Choroid plexus epithelial cell (primary cell): Measurements from ENCODE around the gene VLDLR.
A peak's percentile ranks its signal among the peaks of the same experiment; 100 is the strongest.

Source experiments
- DNase-seq: peaks from one replicate; pipeline ENCODE4 v3.0.0-alpha.2; 2010; ENCODE audit warnings: low read depth
- H3K4me3 ChIP-seq: 2 replicates; pipeline ENCODE4 v1.5.1; 2011; ENCODE audit warnings: low read depth, mild to moderate bottlenecking, control low read depth, low read length, moderate library complexity
- CTCF ChIP-seq: conservative IDR thresholded peaks from 2 replicates; pipeline ENCODE4 v1.5.1; 2011; ENCODE audit warnings: low read depth, mild to moderate bottlenecking, control low read depth, inconsistent platforms, low read length, moderate library complexity

The VLDLR gene

GRCh38 chr9:2595973-2596372 is 25.6 kb upstream of the VLDLR start:
- no peak overlapping the region for H3K4me3 ChIP-seq
- TF ChIP-seq CTCF: no peak
- DNase-seq: no peak

- H3K4me3 ChIP-seq: no peak overlapping the region
- DNase-seq: no peak
- peak; percentile 11 for TF ChIP-seq CTCF
These were observed 24.1 kb upstream of the VLDLR start for GRCh38 chr9:2597483-2597882.

- no peak overlapping the region for H3K4me3 ChIP-seq
- no peak for DNase-seq
- TF ChIP-seq CTCF: no peak
These were observed 21.7 kb upstream of the VLDLR start for GRCh38 chr9:2599896-2600295.

DNA sequence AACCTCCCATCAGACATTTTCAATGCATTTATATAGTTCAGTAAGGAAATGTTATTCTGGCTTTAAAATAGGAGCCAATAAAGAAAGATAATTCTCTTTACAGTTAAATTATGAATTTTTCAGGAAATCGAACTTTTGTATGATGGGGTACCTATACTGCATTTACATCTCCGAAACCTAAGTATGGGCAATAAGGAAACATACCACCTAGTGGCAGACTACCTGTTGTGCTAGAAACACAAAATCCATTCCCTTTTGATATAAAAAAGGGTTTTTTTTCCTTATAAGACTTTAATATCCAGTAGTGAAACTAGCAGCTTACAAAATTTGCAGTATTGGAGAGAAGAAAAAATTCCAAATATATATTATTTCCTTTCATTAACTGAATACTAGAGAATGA is 21.3 kb upstream of the VLDLR start:
- no peak overlapping the region for H3K4me3 ChIP-seq
- no peak for DNase-seq
- TF ChIP-seq CTCF: no peak

- no peak for DNase-seq
- H3K4me3 ChIP-seq: no peak overlapping the region
- TF ChIP-seq CTCF: no peak
These were observed 19.7 kb upstream of the VLDLR start for GRCh38 chr9:2601785-2602378.

DNA sequence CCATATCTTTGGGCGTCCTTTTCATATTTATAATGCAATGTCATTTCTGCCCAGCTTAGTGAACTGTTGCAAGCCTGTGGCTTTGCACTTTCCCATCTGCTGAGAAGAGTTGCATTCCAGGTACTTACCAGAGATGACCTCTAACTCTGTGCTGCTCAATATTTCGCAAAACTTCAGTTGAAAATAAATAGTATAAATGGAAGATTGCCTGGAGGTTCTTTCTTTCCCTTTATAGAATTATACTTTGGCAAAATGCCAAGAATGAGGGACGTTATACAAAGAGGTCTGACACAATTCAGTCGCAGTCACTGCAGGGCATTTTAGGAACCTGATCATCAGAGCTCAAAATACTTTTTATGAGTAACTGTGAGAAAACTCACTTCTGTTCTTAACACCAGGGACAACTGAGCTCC is 18.9 kb upstream of the VLDLR start:
- TF ChIP-seq CTCF: no peak
- no peak for DNase-seq
- no peak overlapping the region for H3K4me3 ChIP-seq

DNA sequence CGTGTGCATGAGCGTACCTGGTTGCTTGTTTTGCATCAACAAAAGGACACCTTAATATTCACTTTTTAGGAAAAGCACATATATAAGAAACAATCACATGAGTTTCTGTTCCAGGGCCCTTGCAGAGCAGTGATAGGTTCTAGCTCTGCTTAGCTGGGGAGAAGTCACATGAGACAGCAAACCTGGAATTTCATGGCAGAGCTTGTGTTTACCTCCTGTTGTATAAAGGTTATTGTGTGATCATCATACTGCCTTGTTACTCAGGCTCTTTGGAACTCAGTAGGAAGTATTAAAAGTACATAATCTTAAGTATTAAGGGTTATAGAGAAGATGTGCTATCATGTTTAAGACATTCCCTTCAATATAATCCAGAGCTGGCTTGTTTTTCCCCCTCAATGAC is 18.0 kb upstream of the VLDLR start:
- no peak for DNase-seq
- no peak overlapping the region for H3K4me3 ChIP-seq
- no peak for TF ChIP-seq CTCF
